KG1 (cell line): ENCODE data around the gene TNFRSF4.
A peak's percentile ranks its signal among the peaks of the same experiment; 100 is the strongest.
"Not testable (repeated sequence)": the region's sequence is repeated elsewhere in the genome, so short reads cannot be mapped to it uniquely, and the experiment has no call there.

ENCODE experiments used
- DNase-seq: peaks from one replicate; lab custom pipeline; 2025; lab: John Stamatoyannopoulos, UW

Gene TNFRSF4

GRCh38 chr1:1213345-1214265 is at the start of gene TNFRSF4:
Gene TNFRSF4 (minus strand): TSS chr1:1214153. CDS start chr1:1214127, 26 bp downstream.
- peak; percentile 36 for DNase-seq

DNA sequence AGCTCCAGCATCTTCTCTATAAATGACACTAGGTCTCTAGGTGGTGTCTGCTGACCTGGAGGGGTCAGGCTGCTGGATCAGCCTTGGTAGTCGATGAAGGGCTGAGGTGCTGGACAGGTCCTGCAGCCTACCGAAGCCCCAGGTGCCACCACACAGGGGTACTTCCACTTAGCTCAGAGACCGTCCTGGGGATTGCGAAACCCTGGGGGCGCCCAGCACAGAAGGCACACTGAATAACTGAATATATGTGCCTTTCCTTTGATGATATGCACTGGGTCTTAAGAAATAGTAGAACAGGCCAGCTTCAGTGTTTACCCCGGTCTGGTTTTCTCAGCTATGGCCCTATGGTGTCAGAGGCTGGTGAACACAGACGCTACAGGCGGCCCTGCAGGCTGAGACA is 48.8 kb upstream of the TNFRSF4 start:
- no peak for DNase-seq

GRCh38 chr1:1262071-1262470 is 48.1 kb upstream of the TNFRSF4 start:
- no peak for DNase-seq

DNA sequence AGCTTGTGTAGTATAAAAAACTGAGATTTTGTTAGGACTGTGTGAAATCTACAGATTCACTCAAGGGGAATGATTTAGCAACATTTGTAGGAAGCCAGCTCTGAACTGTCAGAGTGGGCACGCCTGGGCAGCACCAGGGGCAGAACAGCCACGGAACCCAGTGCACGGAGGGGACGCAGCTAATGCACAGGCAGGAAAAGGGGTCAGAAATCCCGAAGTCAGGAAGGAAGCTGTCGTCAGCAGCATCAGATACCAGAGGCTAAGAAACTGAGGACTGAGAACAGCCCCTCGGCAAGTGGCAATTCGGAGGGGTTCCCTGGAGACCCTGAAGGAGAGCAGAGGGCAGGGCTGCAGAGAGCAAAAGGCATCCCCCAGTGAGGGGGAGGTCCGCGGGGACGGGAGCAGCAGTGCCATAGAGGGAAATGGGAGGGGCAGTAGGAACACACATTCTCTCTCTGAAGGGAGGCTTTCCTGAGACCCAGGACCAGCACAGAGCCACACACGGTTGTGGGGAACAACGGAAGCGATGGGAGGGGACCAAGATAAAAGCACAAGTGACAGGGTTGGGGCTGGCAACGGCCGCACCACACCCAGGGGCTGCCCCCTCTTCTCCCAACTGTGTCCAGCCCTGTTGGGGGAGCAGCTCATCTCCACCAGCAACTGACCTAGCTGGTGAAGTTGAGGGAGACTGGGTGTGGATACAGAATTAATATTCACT is 47.0 kb upstream of the TNFRSF4 start:
- no peak for DNase-seq

- no peak for DNase-seq
Measured at GRCh38 chr1:1259951-1260600, 46.1 kb upstream of the TNFRSF4 start.

GRCh38 chr1:1259540-1259939 is 45.6 kb upstream of the TNFRSF4 start:
- no peak for DNase-seq

DNA sequence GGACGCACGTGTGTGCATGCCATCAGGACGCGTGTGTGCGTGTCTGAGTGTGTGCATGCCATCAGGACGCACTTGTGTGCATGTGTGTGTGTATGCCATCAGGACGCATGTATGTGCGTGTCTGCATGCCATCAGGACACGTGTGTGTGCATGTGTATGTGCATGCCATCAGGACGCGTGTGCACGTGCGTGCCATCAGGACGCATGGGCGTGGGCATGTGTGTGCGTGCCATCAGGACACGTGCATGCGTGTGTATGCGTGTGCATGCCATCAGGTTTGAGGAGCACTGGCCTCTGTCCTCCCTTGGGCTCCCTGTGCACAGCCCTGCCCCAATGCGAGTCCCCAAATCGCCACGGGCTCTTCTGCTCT is 45.2 kb upstream of the TNFRSF4 start:
- no peak for DNase-seq

DNA sequence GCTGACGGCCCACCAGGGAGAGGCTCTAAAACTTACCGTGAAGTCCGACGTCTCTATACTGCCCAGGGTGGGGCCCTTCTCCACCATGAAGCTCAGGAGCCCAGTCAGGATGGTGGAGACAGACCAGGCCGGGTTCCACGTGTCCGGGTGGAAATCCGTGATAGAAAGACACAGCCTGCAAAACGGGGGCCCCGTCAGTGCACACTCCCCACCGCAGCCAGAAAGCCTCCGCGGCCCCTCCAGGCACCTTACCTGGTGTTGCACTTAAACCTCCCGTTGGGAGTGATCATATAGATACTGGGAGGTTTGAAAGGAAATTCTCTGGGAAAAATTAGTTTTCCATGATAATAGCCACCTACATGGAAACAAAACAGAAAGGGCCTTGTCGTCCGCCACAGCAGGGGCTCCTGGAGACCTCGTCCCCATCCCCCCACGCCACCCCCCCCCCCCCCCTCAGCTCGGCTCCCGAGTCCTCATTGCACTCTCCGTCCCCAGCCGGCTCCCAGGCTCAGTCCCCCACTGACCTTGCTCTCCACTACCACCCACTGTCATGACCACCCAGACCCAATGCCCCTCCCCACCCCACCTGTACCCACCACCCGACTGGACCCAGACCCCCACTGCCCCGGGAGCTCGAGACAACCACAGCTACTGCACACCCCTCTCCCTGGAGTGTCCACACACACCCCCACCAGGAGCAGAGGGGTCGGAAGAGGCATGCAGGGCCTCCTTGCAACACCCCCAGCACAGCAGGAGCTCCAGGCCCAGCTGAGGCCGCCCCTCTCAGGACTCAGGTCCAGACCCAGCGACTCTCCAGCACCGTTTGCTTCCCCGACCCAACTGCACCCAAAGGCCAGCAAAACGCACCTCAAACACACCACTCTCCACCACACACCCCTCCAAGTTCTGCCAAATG is 43.3 kb upstream of the TNFRSF4 start:
- no peak for DNase-seq

- DNase-seq = no peak
Measured at GRCh38 chr1:1255611-1256010, 41.7 kb upstream of the TNFRSF4 start.

GRCh38 chr1:1255078-1255477 is 41.1 kb upstream of the TNFRSF4 start:
- no peak for DNase-seq

DNA sequence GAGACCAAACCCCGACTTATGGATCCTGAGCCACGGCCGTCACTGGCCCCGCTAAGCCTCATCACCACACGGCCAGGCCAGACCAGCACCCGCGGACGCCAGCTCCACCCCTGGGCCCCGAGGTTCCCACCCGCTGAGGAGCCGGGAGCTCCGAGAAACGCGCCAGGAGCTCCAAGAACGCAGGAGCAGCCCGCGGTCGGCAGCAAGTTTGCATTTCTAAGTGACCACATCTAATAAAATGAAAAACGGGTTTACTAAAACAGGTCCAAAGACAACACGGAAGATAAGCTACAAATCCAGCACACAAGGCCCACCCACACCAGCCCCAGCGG is 40.7 kb upstream of the TNFRSF4 start:
- no peak for DNase-seq

DNA sequence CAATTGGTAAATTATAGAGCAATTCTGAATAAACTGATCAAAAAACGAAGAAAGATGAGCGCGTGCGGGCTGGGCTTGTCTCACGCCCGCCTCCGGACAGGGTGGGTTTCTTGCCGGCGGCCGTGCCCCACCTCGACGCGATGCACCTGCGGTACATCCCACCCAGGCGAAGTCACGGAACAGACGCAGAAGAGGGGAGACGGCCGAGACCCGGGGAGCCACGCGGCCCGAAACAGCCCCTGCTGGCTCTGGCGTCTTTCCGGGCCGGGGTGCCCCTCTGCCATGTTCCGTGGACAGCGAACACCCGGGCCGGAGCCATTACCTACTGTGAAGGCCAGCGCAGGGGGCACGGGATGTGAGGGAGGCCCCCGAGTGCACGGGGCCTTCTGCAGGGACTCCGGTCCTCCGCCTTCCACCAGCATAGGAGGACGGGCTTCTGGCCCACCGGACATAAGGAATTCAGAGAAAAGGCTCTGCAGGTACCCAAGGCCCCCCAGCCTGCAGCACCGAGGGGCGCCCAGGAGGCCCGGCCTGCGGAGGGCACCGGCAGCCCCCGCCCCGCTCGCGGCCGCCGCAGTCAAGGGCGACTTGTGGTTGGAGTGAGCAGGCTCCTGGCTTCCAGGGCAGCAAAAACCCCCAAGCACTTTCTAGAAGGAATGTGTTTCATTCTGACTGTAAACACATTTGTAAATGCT is 40.2 kb upstream of the TNFRSF4 start:
- no peak for DNase-seq

- DNase-seq = no peak
Measured at GRCh38 chr1:1253314-1253713, 39.4 kb upstream of the TNFRSF4 start.

DNA sequence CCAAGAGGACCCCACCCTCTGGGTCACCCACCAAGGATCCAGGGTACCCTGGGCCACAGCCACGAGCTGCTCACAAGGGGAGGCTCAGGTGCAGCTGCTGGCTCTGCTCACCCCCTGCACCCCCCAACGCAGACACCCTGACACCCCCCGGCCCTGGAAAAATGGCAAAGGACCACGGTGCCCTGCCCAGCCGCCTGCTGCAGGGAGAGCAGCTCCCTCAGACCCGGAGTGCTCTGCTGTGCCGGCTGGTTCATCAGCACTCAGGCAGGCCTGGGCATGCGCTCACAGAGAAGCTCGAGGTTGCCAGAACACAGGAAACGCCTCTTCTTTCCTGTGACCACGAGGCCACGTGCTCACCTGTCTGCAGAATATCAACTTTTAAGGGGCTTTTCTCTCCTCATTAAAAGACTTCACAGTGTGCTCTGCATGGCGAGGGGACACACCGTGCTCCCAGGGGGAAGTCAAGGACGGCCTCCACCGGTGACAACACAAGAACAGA is 36.9 kb upstream of the TNFRSF4 start:
- DNase-seq = no peak

GRCh38 chr1:1248009-1248913 is 34.3 kb upstream of the TNFRSF4 start:
- DNase-seq = not testable (repeated sequence)

DNA sequence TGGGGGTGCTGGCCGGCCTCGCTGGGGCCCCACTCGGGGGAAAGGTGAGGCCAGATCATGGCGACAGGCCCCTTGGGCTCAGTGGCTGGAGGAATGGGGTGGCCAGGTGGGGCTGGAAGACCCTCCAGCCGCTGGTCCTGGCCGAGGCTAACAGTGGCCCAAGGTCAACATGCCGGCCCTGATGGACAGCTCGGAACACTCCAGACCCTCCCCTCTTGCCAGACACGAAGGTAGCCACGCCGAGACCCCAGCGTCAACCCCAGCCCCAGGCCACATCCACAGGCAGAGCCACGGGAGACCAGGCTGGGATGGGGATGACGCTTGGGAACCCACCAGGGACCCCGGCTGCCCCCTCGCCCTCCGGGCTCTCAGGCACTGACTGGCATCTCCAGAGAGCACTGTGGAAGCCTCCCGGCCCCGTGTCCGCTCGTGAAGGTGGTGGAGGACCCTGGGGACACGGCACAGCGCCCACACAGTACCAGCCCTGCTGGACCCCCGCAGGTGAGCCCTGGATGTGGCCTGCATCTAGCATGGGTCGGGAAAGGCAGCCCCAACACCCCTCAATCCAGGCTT is 33.5 kb upstream of the TNFRSF4 start:
- no peak for DNase-seq

GRCh38 chr1:1246577-1247340 is 32.8 kb upstream of the TNFRSF4 start, which contains the start of gene C1QTNF12:
Gene C1QTNF12 (minus strand): TSS chr1:1246722. CDS start chr1:1246690, 32 bp downstream.
- no peak for DNase-seq

- DNase-seq = no peak
Measured at GRCh38 chr1:1245817-1246576, 32.0 kb upstream of the TNFRSF4 start.
